K562 (cell line): ENCODE measurements around the gene DNAH9. TPM values are rescaled to one million over a fixed set of nuclear protein-coding genes. Genes with fewer than 3 reads are reported as not detected.

ENCODE experiments used
- ATAC-seq: fragments of 200-7000 bp; cut with Tn5 transposase; 3 replicates; pipeline ENCODE4 v1.9.1; 2020; ENCODE audit warnings: moderate library complexity
- BruUV-seq: library from RNA; stranded (reverse); fragments of 400-500 nt; replicated peaks from 2 replicates; lab custom pipeline; 2021; lab: Mats Ljungman, UMichigan
- CTCF ChIA-PET: fragments of 300-600 bp; formaldehyde crosslinking; extraction: SDS; loops from one replicate; lab custom pipeline; 2021; ENCODE audit warnings: low intra/inter-chr PET ratio; lab: Yijun Ruan, JAX
- POLR2A ChIA-PET: fragments of 300-600, 350-650 bp; sonication (Branson Sonifier 250); formaldehyde crosslinking; extraction: SDS; loops from one replicate; lab custom pipeline; 2021; ENCODE audit warnings: antibody characterized with exemption, inconsistent platforms; lab: Yijun Ruan, JAX
- DNase-seq, 4 experiments: peaks; one replicate each; pipeline versions ENCODE4 v3.0.0 to v3.0.0-alpha.2; 2011 to 2018; ENCODE audit warnings: low spot score in 3 of 4, mixed read lengths in 3 of 4; ENCODE audit errors: extremely low read depth in 1 of 4
- FAIRE-seq: peaks from 2 replicates; lab custom pipeline; 2011; peaks lifted over from hg19 to GRCh38; lab: Jason Lieb, UNC
- H2AFZ ChIP-seq: 2 replicates; pipeline ENCODE4 v1.6.0; 2011; ENCODE audit warnings: low read depth, low read length, control low read depth, inconsistent platforms
- H3K27ac ChIP-seq: fragments of 200-600 bp; 3 replicates; pipeline ENCODE4 v1.8.0; 2011; ENCODE audit warnings: low read depth, mild to moderate bottlenecking, control low read depth, inconsistent platforms, low read length, moderate library complexity, mixed read lengths; ENCODE audit errors: extremely low read depth
- H3K27me3 ChIP-seq, 2 experiments: fragments of 300-600 bp in 1 of 2; 2 replicates in 1 of 2; 3 replicates in 1 of 2; pipeline versions ENCODE4 v1.6.0 to v1.8.0; 2011; ENCODE audit warnings: inconsistent platforms in 2 of 2, low read length in 2 of 2, mild to moderate bottlenecking in 1 of 2, mixed read lengths in 1 of 2, moderate library complexity in 1 of 2; ENCODE audit not compliant: control insufficient read depth in 2 of 2, insufficient read depth in 2 of 2
- H3K36me3 ChIP-seq: fragments of 300-600 bp; 3 replicates; pipeline ENCODE4 v1.8.0; 2011; ENCODE audit warnings: mild to moderate bottlenecking, low read length, inconsistent platforms; ENCODE audit not compliant: control insufficient read depth, insufficient read depth
- H3K4me1 ChIP-seq, 2 experiments: fragments of 200-600 bp in 1 of 2; replicated peaks in 1 of 2; 2 replicates in 1 of 2; 3 replicates in 1 of 2; pipeline versions ENCODE4 v1.5.1 to v1.8.0; 2011; ENCODE audit warnings: inconsistent platforms in 2 of 2, low read length in 2 of 2, mild to moderate bottlenecking in 1 of 2, mixed read lengths in 1 of 2, moderate library complexity in 1 of 2; ENCODE audit not compliant: control insufficient read depth in 2 of 2, insufficient read depth in 2 of 2
- H3K4me2 ChIP-seq: 2 replicates; pipeline ENCODE4 v1.6.1; 2011; ENCODE audit warnings: low read length, control low read depth, inconsistent platforms, mixed read lengths; ENCODE audit not compliant: insufficient read depth
- H3K4me3 ChIP-seq: fragments of 200-600 bp; sonication (generic), shearing (Covaris generic); 2 replicates; pipeline ENCODE4 v1.5.1; 2016; ENCODE audit warnings: control low read depth, inconsistent platforms
- H3K79me2 ChIP-seq: fragments of 200-600 bp; 3 replicates; pipeline ENCODE4 v1.8.0; 2011; ENCODE audit warnings: low read length, inconsistent platforms; ENCODE audit not compliant: control insufficient read depth, insufficient read depth
- H3K9ac ChIP-seq, 2 experiments: 2 replicates each; pipeline versions ENCODE4 v1.6.0 to v1.6.1; 2011; ENCODE audit warnings: low read depth in 2 of 2, low read length in 2 of 2, control low read depth in 1 of 2, inconsistent platforms in 1 of 2, mild to moderate bottlenecking in 1 of 2, mixed read lengths in 1 of 2; ENCODE audit not compliant: insufficient read depth in 1 of 2
- H3K9me1 ChIP-seq: one replicate; pipeline ENCODE4 v1.6.0; 2011; ENCODE audit warnings: inconsistent platforms, mild to moderate bottlenecking, low read length, moderate library complexity; ENCODE audit not compliant: control insufficient read depth, insufficient read depth
- H3K9me3 ChIP-seq: replicated peaks from 2 replicates; pipeline ENCODE4 v1.5.1; 2011; ENCODE audit warnings: low read depth, low read length, inconsistent platforms; ENCODE audit not compliant: control insufficient read depth, insufficient read depth
- H4K20me1 ChIP-seq: replicated peaks from 2 replicates; pipeline ENCODE4 v1.6.1; 2011; ENCODE audit warnings: low read length, inconsistent platforms, mixed read lengths; ENCODE audit not compliant: control insufficient read depth, insufficient read depth
- ARHGAP35 ChIP-seq: fragments of 450-650 bp; IDR thresholded peaks from 2 replicates; pipeline ENCODE4 v1.6.1; 2018; ENCODE audit not compliant: partially characterized antibody
- ARID1B ChIP-seq: fragments of 450-650 bp; IDR thresholded peaks from 2 replicates; pipeline ENCODE4 v1.6.1; 2016; ENCODE audit warnings: antibody characterized with exemption, mild to moderate bottlenecking, inconsistent platforms
- CREB1 ChIP-seq, 2 experiments: sonication (generic) in 1 of 2; formaldehyde crosslinking in 1 of 2; IDR thresholded peaks; 2 replicates each; pipeline versions ENCODE4 v1.6.1 to v1.8.0; 2012 to 2022; ENCODE audit warnings: inconsistent platforms in 1 of 2, mild to moderate bottlenecking in 1 of 2, missing genetic modification reagents in 1 of 2, moderate library complexity in 1 of 2
- HLTF ChIP-seq: fragments of 450-650 bp; IDR thresholded peaks from 2 replicates; pipeline ENCODE4 v1.6.1; 2016
- MEF2D ChIP-seq: conservative IDR thresholded peaks from 2 replicates; pipeline ENCODE4 v1.6.1; 2016; ENCODE audit warnings: low read depth, missing genetic modification characterization, missing compliant biosample characterization
- MNT ChIP-seq, 2 experiments: fragments of 450-650 bp; conservative IDR thresholded peaks; 2 replicates each; pipeline ENCODE4 v1.6.1; 2017; ENCODE audit warnings: mild to moderate bottlenecking in 2 of 2, moderate library complexity in 2 of 2
- RBM34 ChIP-seq: fragments of 200-400 bp; formaldehyde crosslinking; IDR thresholded peaks from 2 replicates; pipeline ENCODE4 v1.6.1; 2018; ENCODE audit warnings: low read length, borderline replicate concordance; ENCODE audit not compliant: insufficient read depth
- SETDB1 ChIP-seq: IDR thresholded peaks from one replicate; pipeline ENCODE4 v1.6.1; 2012; ENCODE audit warnings: low read length, control low read depth, inconsistent platforms
- ZNF212 ChIP-seq: fragments of 450-650 bp; formaldehyde crosslinking; IDR thresholded peaks from 2 replicates; pipeline ENCODE4 v1.4.0; 2020; ENCODE audit warnings: mild to moderate bottlenecking
- ZNF239 ChIP-seq: fragments of 250-450 bp; sonication (Bioruptor Pico); IDR thresholded peaks from 2 replicates; pipeline ENCODE4 v1.4.0; 2020; ENCODE audit warnings: mild to moderate bottlenecking
- ZNF280A ChIP-seq: fragments of 450-650 bp; IDR thresholded peaks from 2 replicates; pipeline ENCODE4 v1.6.1; 2018; ENCODE audit warnings: mild to moderate bottlenecking, low read depth; ENCODE audit not compliant: partially characterized antibody
- ZNF589 ChIP-seq: fragments of 200-800 bp; sonication (Bioruptor generic); IDR thresholded peaks from 2 replicates; pipeline ENCODE4 v1.6.1; 2016; ENCODE audit warnings: low read depth, missing genetic modification characterization, missing compliant biosample characterization
- WGBS: fragments of 100-300 bp; shearing (Covaris generic); methylation state at CpG from one replicate; pipeline ENCODE4 v1.1.6; 2016; ENCODE audit warnings: low coverage, mixed read lengths; ENCODE audit not compliant: insufficient coverage; ENCODE audit errors: missing lambda C conversion rate; 5-methylcytosine and 5-hydroxymethylcytosine counted together
- in situ Hi-C: fragments of 300-500 bp; cut with MboI; formaldehyde crosslinking; loops from 4 replicates; pipeline ENCODE4 v1.15.0; 2018; ENCODE audit warnings: inconsistent platforms, mixed read lengths
- intact Hi-C: fragments of 100-400 bp; cut with micrococcal nuclease; formaldehyde crosslinking; loops from 2 replicates; pipeline ENCODE4 v1.14.2; 2022
- polyA plus RNA-seq, 8 experiments: library from polyadenylated mRNA; depleted of rRNA in 4 of 8; stranded (reverse) in 5 of 8; unstranded in 3 of 8; fragments of >200 nt; fragmentation: Nextera tagmentation in 2 of 8; fragmentation: Illumina TruSeq in 1 of 8; extraction: Ambion mirVana in 2 of 8; extraction: Trizol in 1 of 8; gene quantifications; 2 replicates each; pipeline versions ENCODE4 v1.2.1 to v1.2.3, GENCODE V29; 2011 to 2014; ENCODE audit warnings: inconsistent platforms in 1 of 8, missing spikeins in 1 of 8
- total RNA-seq, 7 experiments: library from RNA; depleted of rRNA in 6 of 7; stranded (reverse); fragments of >200 nt in 6 of 7; fragmentation: Illumina TruSeq in 2 of 7; extraction: Trizol in 2 of 7; gene quantifications; 2 replicates each; pipeline versions ENCODE4 v1.2.1 to v1.2.3, GENCODE V29; 2011 to 2021; ENCODE audit warnings: low replicate concordance in 1 of 7
- TF ChIP-seq, protein P1 (sequence below): fragments of 250-450 bp; sonication (Bioruptor Pico); IDR thresholded peaks from 2 replicates; pipeline ENCODE4 v1.4.0; 2020; ENCODE audit warnings: mild to moderate bottlenecking, moderate library complexity, borderline replicate concordance
- TF ChIP-seq, protein P2 (sequence below): fragments of 250-450 bp; sonication (Bioruptor Pico); IDR thresholded peaks from 2 replicates; pipeline ENCODE4 v1.8.0; 2022; ENCODE audit warnings: moderate library complexity, mild to moderate bottlenecking, inconsistent platforms
- TF ChIP-seq, protein P3 (sequence below): fragments of 250-450 bp; sonication (Bioruptor Pico); IDR thresholded peaks from 2 replicates; pipeline ENCODE4 v1.5.0; 2021

Gene DNAH9
- total and polyA plus RNA-seq, 9 of the 15 experiments (the other 6 are each of a cell fraction or from before 2014, with no cell fraction given): not detected

DNA sequence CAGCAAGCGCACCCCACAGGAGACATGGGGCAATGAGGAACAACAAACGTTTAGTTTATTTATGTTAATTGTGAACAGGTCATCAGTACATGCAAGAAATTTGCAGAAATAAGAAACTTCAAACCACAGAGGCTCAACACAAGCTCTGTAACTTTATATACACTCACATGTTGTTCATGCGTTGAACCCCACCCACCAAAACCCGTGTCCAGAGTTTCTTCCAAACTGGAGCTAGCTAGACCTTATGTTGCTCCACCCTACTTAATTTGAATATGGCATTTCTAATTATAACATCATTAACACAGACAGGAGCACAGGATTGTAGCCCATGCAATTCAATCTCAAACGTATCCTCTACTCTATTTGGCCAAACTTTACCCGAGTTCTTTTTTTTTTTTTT lies 206.9 kb downstream of the DNAH9 start:
- Histone ChIP-seq H3K4me1 (no peaks in the 10 kb centered on the region), H2AFZ (no peak overlapping the region), H3K4me3 (no peak overlapping the region), H3K79me2 (no peaks in the 10 kb centered on the region), H3K27me3 (peaks cover 0 to 11% of the 10 kb centered on the region in 2 experiments; a peak in 2 of 5 replicates), H3K9me3 (no peaks in the 10 kb centered on the region), H3K9ac (no peak overlapping the region), H4K20me1 (no peaks in the 10 kb centered on the region), H3K4me2 (no peak overlapping the region), H3K9me1 (no peaks in the 10 kb centered on the region), H3K36me3 (no peaks in the 10 kb centered on the region), H3K27ac (no peak overlapping the region)
- POLR2A ChIA-PET: no interaction called here
- intact Hi-C loops: no loop called here
- BruUV-seq: no TSS peak
- DNase-seq (no peak), ATAC-seq (no peak), FAIRE-seq (no peak)
- in situ Hi-C loops: no loop called here
- 3% methylated on average over 4 of the region's 6 CpGs for WGBS
- CTCF ChIA-PET: no interaction called here
- no peak for TF ChIP-seq ARID1B
- TF ChIP-seq MEF2D (tag): no peak
- TF ChIP-seq, protein P1, sequence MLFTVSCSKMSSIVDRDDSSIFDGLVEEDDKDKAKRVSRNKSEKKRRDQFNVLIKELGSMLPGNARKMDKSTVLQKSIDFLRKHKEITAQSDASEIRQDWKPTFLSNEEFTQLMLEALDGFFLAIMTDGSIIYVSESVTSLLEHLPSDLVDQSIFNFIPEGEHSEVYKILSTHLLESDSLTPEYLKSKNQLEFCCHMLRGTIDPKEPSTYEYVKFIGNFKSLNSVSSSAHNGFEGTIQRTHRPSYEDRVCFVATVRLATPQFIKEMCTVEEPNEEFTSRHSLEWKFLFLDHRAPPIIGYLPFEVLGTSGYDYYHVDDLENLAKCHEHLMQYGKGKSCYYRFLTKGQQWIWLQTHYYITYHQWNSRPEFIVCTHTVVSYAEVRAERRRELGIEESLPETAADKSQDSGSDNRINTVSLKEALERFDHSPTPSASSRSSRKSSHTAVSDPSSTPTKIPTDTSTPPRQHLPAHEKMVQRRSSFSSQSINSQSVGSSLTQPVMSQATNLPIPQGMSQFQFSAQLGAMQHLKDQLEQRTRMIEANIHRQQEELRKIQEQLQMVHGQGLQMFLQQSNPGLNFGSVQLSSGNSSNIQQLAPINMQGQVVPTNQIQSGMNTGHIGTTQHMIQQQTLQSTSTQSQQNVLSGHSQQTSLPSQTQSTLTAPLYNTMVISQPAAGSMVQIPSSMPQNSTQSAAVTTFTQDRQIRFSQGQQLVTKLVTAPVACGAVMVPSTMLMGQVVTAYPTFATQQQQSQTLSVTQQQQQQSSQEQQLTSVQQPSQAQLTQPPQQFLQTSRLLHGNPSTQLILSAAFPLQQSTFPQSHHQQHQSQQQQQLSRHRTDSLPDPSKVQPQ: no peak
- no peak for TF ChIP-seq RBM34
- TF ChIP-seq ZNF239: no peak
- no peak for TF ChIP-seq SETDB1
- no peak for TF ChIP-seq HLTF
- TF ChIP-seq, protein P2, sequence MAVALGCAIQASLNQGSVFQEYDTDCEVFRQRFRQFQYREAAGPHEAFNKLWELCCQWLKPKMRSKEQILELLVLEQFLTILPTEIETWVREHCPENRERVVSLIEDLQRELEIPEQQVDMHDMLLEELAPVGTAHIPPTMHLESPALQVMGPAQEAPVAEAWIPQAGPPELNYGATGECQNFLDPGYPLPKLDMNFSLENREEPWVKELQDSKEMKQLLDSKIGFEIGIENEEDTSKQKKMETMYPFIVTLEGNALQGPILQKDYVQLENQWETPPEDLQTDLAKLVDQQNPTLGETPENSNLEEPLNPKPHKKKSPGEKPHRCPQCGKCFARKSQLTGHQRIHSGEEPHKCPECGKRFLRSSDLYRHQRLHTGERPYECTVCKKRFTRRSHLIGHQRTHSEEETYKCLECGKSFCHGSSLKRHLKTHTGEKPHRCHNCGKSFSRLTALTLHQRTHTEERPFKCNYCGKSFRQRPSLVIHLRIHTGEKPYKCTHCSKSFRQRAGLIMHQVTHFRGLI: no peak
- no peak for TF ChIP-seq ZNF280A
- no peak for TF ChIP-seq MNT (conservative IDR thresholded peaks at IDR 0.05)
- TF ChIP-seq CREB1 (IDR thresholded peaks at IDR 0.05): no peak
- no peak for TF ChIP-seq CREB1 (CRISPR knock-in tag; IDR thresholded peaks at IDR 0.05)
- no peak for TF ChIP-seq ARHGAP35
- TF ChIP-seq ZNF212: no peak
- TF ChIP-seq, protein P3, sequence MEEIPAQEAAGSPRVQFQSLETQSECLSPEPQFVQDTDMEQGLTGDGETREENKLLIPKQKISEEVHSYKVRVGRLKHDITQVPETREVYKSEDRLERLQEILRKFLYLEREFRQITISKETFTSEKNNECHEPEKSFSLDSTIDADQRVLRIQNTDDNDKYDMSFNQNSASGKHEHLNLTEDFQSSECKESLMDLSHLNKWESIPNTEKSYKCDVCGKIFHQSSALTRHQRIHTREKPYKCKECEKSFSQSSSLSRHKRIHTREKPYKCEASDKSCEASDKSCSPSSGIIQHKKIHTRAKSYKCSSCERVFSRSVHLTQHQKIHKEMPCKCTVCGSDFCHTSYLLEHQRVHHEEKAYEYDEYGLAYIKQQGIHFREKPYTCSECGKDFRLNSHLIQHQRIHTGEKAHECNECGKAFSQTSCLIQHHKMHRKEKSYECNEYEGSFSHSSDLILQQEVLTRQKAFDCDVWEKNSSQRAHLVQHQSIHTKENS (CRISPR knock-in tag): no peak
- no peak for TF ChIP-seq ZNF589 (CRISPR knock-in tag)
